HG02981 (cell line): ENCODE results near the gene RAB31.

Experiments
- ATAC-seq: cut with Tn5 transposase; IDR thresholded peaks from one replicate; pipeline ENCODE4 v1.9.1; 2021; ENCODE audit warnings: mild to moderate bottlenecking, moderate library complexity; ENCODE audit not compliant: unreplicated experiment

The RAB31 gene

DNA sequence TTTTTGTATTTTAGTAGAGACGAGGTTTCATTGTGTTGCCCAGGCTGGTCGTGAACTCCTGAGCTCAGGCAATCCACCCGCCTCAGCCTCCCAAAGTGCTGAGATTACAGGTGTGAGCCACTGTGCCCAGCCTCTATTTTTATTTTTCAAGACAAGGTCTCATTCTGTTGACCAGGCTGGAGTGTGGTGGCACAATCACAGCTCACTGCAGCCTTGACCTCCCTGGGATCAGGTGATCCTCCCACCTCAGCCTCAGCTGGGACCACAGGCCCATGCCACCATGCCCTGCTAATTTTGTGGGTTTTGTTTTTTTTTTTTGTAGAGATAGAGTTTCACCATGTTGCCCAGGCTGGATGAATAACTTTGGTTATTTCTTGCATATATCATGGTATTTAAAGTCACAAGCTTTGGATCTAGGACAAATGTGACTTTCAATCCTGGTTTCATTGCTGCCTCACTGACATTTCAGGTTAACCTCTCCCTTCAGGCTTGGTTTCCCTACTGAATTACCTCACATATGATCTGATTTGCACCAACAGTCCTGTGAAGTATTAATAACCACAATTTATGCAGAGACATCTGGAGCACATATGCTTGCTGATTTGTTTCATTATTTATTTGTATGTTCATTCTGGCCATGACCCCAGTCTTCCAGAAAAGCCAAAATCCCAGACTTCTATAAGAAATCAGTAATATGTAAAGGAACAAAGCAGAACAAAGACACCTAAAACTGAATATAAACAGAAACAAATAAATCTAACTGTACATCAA lies 17.5 kb upstream of the RAB31 start:
- ATAC-seq: no peak

DNA sequence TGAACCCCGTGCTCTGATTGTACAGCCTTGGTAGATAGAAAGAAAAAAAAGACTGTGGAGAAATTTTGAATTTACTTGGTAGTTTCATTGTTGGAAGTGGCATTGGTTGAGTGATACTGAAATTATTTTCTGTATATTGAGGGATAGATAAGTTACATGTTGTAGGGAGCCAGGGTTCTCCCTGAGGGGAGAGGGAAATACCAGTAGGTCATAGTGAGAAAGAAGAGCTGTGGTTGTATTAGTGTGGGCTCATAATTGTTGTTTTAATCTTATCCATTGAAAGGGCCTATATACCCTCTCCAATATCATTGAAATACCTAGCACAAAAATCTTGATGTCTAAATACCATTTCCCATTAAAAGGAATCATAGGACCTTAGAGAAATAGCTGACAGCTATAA lies 16.9 kb upstream of the RAB31 start:
- ATAC-seq: no peak

DNA sequence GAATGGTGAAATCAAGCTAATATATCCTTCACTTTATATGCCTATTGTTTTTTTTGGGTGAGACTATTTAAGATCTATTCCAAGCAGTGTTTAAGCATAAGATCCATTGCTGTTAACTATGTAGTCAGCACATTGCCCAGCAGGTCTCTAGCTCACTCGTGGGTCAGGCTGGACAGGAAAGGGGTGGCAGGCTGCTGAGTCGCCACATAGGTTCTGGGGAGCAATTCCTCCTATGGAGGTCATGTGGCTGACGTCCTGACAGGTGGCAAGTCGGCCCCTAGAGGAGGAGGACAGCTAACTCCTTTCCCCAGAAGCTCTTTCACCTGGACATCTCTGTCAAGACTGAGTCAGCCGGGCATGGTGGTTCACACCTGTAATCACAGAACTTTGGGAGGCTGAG lies 13.9 kb upstream of the RAB31 start:
- ATAC-seq: no peak

DNA sequence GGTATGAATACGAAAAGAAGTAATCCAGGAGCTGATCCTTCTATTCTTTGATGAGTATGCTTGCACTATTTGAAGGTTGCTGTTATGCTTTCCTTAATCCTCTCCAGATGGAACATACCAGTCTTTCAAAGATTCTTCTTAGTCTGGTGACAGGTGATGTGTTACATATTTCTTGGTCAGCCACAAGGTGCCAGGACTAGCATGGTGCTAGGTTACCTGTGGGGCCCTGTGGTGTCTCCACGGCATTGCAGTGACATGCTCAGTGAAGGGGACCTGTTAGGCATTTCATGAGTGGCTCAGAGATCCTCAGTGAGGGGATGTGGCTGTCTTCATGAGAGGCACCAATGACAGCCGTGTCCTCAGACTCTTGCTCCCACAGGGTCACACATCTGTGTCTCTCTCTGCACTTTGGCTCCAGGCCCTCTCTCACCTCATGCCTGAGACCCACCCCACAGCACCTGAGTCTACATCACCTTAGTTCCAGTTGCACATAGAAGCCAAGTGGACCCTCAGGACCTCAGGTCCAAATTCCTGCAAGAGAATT lies 13.1 kb upstream of the RAB31 start:
- ATAC-seq: no peak

DNA sequence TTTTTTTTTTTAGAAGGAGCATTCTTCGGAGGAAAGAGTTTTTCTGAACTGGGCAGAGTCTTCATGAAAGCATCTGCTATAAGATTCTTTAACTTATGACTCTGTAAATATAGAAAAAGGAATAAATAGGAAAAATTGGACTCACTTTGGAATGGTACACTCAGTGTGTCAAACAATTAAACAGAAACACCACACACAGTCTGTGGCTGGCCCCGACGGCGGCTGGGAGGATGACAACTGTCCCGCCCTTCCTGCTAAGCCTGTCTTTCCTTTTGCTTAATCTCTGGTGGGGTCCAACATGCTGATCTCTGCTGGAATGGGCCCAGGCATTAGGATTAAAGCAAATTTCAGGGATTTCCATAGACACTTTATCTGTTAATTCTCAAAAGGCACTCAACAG lies 12.5 kb upstream of the RAB31 start:
- no peak for ATAC-seq

DNA sequence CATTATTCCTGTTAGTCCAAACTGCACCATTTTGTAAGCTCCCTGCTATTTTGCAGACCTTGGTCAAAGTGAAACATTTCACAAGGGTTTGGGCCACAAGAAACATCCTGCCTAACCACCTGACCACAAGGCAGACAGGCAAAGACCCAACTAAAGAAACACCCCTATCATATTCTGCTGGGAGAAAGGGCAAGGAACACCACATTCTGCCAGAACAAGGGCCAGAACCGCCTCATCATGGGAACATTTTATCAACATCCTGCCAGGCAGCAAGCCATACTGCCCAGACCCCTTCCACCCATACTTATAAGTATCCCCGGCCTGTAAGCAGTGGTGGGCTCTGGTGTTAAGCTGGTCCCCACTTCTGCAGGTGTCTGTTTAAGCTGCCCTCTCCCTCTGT lies 12.0 kb upstream of the RAB31 start:
- no peak for ATAC-seq

DNA sequence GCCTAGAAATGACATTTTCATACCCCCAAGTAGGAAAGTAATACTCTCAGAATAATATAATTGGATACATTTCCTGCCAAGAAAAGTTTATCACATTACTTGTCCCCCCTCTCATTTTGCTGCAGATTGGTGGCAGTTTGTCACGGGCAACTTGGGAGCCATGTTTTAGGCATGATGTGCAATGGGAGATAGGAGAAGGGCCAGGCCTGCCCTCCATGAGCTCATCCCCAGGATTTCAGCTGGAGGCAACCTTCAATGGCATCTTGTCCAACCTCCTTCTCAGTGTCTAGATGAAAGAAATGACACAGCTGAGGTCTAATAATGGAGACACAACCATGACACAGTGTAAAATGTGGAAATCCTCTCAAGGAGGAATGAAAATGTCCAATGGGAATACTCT lies 11.4 kb upstream of the RAB31 start:
- ATAC-seq: no peak

DNA sequence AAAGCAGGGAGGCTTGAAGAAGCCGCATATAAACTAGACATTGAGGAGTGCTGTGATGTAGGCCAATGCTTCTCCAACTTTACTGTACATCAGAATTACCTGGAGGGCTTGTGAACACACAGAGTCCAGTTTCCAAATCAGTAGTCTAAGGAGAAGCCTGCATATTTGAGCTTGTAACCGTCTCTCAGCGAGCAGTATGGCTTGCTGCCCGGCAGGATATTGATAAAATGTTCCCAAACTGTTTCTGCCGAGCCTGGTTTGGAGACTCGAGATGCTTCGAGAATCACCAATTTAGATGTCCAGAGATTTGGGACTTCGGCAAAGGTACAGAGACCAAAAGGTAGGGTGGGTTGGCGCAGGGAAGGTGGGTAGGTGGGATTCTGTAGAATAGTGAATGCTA lies 11.0 kb upstream of the RAB31 start:
- no peak for ATAC-seq

DNA sequence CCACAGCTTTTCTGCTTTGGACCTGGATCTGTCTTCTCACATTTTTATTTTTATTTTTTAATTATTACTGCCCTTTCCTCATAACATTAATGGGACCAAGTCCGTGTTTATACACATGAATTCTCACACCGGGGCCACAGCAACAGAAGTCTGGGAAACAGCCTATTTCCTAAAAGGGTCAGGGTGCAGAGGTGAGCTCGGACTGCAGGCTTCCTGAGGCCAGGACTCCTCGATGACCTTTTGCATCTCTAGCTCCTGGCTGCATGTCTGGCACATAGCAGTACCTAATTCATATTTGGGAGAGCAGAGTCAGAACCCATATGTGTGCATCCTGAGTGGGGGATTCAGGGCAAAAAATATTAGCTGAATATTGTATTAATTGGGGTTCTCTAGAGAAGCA lies 9.6 kb upstream of the RAB31 start:
- no peak for ATAC-seq

DNA sequence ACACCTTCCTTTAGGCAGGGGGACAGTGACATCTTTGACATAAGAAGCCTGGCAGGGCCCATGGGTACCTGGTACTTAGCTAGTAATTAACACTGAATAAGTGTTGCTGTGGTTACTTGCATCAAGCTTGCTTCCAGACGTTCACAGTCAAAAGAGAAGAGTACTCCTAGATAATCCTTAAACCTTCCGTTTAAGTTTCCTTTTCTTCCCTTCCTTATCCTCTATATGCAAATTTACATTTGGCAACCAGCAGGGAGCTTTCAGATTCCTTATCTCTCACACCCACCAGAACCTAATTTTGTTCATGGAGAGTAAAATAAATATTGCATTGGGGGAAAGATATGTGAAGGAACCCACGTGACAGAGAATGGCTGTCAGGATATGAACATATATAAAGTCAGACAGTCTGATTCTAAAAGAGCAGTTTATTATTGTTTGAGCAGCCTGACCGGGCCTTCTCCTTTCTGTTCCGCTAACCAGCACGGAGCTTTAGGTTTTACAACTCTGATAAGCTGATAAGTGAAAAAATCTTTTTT lies 7.8 kb upstream of the RAB31 start:
- ATAC-seq: no peak

DNA sequence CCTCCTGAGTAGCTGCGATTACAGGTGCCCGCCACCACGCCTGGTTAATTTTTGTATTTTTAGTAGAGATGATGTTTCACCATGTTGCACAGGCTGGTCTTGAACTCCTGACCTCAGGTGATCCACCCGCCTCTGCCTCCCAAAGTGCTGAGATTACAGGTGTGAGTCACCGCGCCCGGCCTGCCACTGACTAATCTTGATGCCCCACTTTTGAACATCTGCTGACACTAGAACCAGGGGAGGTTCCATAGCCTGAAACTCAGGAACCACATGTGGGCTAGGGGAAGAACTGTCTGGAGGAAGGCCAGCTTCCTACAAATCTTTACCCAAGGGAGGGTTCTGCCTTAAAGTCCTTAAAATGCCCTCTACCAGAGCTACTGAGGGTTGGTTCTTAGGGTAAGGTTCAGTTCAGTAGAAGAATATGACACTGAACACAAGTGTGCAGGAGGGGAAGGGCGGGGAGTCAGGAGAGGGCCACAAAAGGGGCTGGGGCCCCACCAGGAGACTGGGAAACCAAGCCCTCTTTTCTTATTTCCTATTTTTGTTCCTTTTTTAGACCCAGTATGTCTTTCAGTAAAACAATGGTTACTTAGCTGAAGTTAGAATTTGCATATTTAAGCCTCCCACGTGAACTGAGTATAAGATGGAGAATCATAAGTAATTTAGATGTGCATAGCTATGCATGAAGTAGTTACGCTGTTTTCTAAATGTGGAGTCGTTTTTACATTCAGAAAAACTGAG lies 6.3 kb upstream of the RAB31 start:
- no peak for ATAC-seq

DNA sequence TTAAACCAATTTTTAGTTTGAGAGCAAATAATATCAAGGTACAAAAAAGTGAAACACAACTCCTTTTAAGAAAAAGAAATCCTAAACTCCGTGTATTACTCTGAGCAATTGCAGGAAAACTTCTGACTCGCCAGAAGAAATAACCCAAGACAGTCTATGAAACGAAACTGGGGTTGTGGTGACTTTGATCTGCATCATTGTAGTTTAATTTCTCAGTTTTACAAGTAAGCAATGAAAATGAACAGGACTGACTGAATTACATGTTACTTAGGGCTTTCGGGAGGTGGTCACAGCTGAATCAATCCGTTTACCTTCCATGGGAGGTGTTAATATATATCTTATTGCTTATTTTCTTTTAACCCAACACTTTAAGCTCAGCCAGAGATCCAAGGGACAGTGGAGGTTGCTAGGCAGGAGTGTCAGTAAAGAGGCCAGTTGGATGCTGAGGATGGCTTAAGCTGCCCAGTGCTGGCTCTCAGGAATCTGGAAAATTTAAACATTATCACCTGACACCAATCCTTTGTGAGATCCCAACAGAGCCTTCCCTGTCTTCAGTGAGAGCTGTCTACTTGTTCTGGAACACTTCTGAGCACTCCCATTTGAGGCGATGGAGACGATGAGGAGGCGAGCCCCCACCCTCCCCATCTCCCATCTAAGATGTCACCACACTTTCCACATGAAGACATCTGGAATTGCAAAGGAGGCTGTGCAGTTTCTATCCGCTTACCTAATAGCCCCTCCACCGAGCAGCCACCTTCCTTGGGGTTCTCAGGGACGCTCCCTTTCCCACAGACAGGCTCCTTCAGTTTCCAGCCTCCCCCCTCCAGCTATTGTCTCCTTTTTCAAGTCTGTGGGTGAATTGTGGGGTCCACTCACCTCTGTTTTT lies 3.6 kb upstream of the RAB31 start:
- no peak for ATAC-seq

DNA sequence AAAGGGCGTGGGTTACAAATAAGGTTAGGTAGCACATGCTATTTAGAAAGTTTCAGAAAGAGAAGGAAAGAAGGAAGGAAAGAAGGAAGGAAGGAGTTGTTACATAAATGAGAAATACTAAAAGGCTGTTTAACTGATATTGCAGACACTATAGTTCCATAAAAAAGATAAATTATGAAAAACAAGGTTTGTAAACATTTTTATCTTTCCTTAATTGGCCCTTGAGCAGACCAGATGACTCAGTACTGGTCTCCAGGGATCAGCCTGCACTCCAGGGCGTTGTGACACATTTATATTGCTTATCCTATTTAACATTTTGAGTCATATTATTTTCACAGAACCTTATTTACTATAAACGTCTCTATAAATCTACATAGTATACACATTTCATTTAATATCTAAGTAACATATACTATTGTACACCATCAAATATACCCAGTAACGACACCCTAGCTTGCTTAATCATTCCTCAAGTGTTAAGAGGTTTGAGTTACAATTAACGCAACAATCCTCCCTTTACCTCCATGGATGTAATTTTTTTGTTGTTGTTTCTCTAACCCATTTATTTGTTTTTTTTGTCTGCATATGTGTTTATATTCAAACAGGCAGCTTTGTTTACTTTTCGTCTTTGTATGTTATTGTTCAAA lies 2.8 kb upstream of the RAB31 start:
- no peak for ATAC-seq

DNA sequence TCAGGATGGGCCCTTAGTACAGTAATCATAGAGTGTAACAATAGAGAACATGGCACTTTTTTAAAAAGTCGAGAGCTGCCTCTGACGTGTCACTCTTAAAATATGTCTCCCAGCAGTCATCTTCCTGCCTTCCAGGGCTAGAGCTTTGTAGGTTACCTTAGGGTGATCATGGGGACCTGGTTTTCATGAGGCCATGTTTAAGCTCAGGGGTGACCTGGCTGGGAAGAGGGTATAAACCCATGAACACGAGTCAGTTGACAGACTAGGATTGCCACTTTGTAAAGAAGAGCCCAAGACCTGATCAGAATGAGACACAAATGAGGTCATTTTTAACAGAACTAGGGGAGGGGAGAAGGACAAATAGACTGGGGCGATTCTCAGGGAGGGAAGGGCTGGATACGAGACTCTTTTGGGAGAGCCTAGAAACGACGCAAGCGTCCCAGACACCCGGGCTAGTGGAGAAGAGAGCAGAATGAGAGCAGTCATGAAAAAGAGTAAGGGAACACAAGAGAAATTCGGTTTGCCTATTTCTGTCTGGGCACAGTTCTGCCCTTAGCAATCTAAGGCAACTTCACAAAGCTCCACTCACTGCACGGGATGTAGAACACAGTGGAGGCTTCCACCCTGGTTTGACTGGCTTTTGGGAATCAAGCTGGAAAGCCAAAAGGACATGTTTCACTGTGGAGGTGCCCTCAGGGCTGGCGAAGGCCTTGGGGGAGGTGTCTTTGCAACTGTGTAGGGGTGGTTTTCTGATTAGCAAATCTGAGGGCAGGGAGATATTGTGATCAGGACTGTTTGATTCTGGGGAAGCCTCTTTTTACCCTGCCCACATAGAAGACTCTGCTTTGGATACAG lies 1.8 kb upstream of the RAB31 start:
- ATAC-seq: no peak

DNA sequence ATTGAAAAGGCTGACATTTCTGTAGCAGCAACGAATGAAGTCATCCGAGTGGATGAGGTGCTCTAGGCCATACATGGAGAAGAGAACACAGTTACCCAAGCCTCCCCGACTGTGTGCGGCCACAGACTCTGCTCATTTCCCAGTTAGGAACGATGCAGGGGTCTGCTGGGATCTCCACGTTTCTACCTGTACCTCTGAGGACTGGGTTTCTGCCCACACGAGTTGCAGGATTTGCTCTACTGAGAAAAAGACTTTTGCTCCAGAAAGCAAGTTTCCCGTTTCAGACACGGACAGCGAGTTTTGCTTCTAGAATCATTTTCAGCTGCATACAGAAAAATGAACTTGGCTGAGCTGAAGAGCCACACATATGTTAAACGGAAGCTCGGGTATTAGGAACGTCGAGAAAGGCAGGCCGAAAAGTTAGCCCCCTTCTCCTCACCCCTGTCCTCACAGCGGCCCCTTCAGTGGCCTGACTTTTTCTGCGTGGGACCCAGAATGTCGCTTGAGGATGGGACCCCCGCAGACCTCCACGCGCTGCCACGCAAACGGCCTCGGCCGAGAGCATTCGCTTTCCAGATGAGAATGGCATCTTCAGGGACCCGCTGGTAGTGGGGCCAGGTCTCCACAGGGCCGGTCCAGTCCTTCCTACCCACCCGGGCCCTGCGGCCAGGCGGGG lies 582 bp upstream of the RAB31 start:
- no peak for ATAC-seq

DNA sequence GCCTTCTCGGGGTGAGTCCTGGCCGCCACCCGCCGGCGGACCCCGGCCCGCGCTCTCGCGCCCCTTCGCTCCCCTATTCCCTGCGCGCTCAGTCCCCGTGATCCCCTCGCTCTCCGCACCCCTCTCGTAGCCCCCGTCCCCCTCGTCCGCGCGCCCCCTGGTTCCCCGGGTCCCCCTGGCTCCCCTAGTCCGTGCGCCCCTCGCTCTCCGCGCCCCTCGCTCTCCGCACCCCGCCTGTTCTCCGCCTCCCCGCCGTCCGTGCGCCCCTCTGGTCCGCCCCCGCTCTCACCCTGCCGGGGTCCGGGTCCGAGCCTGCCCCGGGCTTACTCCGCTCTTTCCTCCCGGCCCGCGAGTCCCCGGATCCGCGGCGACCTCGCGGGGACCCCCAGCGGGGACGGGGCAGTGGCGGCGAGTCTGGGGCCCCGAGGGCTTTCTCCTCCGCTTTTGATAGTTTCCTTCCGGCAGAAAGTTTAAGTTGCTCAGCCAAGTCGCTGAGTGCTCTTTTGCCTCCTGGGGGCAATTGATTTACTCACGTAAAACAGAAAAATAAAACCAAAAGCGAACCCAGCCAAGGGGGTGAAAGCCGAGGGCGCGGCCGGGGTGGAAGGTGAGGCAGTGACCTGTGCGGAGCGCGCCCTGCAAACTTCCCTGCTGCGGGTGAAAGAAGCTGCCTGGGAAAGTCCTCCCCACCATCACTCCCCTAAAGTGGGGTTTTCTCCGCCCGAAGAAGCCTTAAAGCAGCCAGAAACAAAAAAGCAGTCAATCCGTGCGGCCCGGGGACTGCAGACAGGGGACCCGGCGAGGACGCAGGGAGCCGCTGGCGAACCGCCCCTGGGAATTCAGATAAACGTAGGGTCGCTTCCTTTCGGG lies 568 bp downstream of the RAB31 start:
- ATAC-seq: no peak

DNA sequence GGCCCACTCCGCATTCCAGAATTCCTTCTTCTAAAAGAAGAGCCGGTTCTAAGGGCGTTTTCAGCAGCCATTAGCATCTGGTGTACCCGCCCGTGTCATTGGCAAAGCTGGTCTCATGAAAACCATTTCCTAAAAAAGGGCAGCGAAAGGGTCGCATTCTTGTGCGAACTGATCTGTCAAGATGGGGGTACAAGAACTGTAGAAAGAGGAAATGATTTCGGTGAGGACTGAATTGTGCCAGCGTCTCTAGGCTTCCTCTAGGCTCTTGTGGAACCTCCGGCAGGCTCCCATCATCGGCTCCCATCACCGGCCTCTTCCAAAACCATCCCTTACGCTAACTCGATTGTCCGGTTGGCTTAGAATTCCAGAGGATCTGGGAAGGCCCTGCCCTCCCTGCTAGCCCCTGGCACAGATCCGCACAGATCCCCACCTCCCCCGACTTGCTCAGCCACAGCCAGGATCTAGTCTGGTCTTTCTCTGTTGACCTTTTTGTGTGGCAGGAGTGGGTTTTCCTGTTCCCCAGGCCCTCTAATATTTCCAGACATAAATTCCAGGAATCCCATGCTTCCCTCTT lies 1.3 kb downstream of the RAB31 start:
- ATAC-seq: no peak

DNA sequence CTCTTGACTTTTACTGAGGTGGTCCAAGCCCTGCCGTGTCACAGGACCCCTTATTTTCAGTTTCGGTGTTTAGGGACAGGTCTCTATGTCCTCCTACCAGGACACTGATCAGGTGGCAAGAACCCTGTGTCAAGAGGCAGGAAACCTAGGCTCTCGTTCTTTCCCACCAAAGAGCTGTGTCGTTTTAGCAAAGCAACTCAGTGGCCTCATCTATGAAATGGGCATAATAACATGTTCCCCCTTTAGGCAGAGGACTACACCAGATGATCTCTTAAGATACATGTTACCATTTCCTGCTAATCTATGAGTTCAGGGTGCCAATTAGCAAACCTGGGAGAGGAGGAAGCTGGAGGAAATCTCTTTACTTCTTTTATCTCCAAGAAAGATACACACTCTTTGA lies 1.9 kb downstream of the RAB31 start:
- ATAC-seq: no peak
